ENCODE measurements around the gene ST6GALNAC2.
"Not testable (repeated sequence)": the region's sequence is repeated elsewhere in the genome, so short reads cannot be mapped to it uniquely, and the experiment has no call there.

Gene ST6GALNAC2

DNA sequence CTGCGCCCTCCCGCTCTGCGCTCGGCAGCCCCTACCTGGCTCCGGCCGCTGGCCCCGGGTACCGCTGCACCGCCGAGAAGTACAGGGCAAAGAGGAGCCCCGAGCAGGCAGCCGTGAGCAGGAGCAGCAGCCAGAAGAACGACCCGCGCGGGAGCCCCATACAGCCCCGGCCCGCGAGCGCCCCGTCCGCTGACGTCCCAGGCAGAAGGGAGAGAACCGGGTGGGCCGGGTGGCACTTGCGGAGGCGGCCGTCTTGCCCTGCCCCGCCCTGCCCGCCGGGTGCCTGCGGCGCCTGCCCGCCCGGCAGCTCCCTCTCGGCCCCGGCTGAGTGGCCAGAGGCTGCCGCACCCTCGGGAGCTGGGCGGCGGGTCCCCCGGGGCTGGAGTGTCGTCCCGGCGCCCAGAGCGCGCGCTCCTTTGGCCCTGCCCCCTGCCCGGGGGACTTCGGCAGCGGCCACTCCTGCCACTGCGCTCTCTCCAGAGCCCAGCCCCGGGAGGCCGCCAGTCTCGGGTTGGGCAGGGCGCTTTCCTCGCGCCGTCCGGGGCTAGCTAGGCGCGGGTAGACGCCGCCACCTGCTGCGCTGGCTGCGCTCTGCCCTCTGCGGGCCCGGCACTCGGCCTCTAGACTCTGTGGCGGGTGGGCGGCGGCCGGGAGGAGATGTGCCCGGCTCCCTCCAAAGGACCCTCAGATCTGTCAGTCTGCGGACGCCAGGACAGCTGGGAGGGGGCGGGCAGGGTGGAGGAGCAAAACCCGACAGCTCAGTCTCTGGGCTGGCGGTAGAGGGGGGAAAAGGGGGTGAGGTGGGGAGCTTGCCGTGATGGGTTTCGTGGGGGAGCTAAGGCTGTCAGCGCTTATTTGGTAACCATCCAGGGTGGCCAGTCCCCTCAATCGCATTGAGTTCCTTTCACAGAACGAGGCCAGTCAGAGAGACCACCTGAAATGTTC is at the start of gene ST6GALNAC2:
TSS of gene ST6GALNAC2 (minus strand) at position 212 of the 945 bp plus-strand sequence. CDS start at position 160, 52 bp downstream.
- DNase-seq (ENCODE audit: low read depth in 1 of 2, low spot score in 1 of 2): peak in 1 of 2 donors; percentile 16

DNA sequence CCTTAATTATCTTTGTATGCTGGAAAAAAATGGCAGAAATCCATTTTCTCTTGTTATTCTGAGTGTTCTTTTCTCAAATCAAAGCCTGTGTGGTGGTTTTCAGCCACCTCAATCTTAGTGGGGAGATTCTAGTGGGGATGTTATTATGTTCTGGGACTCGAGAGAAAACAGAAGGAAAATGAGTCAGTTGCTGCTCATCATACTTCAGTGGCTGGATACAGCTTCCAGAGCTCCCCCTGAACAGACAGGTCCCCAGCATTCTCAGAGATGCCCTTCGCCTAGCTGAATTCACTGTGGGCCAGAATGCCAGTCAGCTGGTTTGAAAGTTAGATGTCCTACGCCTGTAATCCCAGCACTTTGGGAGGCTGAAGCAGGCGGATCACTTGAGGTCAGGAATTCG is 49.4 kb upstream of the ST6GALNAC2 start:
- DNase-seq (ENCODE audit: low read depth in 1 of 2, low spot score in 1 of 2): no peak

DNA sequence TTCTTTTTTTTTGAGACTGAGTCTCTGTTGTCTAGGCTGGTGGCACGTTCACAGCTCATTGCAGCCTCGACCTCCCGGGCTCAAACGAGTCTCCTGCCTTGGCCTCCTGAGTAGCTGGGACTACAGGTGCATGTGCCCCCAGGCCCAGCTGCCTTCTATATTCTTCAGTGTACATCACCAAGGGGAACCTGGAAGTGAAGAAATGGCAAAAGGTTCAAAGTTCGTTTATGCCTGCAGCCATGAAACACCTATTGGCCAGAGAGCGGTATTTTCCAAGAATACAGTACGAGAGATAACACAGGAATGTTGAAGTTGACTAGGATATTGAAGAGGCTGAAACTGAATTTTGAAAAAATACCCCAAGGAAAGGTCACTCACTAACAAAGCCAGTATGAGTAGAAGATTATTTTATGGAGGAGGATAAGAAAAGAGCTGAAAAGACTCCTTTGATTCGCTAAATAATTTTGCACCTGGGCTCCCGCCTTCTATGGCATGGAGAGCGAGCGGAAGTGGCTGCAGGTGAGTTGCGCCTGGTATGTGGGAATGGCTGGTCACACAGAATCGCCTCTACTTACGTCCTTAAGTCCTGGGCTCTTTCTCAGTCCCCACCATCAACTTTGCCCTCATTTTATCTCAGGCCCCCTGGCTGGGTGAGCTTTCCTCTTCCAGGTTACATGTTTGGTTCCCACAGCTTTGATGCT is 48.1 kb upstream of the ST6GALNAC2 start:
- no peak for DNase-seq (ENCODE audit: low read depth in 1 of 2, low spot score in 1 of 2)

DNA sequence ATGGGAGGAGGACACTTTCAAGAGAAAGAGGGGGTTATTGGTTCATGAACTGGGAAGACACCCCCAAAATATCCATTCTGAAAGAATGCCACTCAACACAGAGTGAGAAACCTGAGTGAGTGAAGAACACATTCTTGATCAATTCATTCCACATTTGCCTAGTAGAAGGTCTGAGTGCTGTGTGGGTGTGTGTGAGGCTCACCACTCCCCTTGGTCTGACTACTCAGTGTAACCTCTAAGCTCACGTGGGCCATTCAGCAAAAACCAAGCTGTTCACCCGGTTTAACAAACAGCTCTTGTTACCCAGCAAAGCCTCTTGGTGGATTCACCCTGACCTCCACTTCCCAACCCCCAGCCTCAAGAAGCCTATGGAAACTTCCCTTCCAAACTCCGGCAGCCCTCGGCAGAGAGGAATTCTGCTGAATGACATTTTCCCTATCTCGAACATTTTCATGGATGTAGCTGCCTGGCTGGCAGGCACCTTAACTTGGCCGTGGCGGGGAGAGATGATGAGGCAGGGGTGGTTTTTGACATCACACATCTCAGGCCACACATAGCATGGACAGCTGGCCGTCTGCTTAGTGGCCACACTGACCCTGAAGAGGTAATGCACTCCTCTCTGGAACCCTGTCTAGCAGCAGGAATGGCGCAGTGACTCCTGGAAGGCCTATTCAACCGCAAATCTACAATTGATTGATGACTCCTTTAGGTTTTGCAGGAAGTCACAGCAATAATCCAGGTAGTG is 46.3 kb upstream of the ST6GALNAC2 start:
- DNase-seq (ENCODE audit: low read depth in 1 of 2, low spot score in 1 of 2): no peak

DNA sequence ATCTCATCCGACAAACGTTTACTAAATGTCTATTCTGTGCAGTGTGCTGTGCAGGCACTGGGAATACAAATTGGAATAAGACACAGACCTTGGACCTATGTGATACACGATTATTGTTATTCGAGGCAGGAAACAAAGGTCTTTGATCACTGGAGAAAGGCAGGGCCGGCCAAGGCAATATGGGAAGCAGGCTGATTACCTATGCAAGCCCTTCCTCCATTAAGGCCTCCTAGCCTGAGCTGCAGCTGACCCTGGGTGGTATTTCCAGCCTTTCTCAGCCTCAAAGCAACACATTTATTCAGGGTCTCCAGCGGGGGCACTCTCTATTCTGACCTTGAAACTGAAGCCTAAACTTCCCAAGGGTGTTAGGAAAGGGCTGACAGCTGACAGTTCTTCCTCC is 44.5 kb upstream of the ST6GALNAC2 start:
- DNase-seq (ENCODE audit: low read depth in 1 of 2, low spot score in 1 of 2): no peak

DNA sequence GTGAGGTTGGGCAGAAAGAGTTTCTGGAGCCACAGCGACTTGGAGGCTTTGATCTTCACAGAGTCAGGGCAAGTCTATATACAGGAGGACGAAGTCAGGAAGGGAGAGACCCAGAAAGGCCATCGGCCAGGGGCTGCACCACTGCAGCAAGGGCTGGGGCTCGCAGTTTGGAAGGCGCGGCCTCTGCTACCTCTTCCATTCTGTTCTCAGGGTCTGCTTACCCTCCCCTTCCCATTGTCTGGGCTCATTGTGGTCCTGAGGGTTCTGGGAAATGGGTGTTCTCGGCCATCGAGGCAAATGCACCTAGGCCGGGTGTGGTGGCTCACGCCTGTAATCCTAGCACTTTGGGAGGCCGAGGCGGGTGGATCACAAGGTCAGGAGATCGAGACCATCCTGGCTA is 41.9 kb upstream of the ST6GALNAC2 start:
- DNase-seq (ENCODE audit: low read depth in 1 of 2, low spot score in 1 of 2): no peak

DNA sequence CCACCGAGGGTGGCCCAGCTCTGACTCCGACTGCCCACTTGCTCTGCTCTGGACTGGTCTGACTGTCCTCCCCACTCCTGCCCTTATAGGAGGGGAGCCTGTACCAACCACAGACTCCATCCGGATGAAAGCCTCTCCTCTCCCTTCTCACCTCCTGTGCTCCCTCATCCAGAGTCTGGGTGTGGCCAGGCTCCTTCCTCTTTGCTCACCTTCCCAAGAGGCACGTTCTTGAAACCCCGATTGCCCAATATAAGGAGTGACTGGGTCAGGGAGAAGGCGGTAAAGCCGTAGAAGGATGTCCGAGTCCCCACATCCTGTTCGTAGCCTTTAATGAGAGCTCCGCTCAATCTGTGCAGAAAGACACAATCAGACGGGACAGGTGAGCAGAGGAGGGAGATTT is 40.8 kb upstream of the ST6GALNAC2 start:
- DNase-seq (ENCODE audit: low read depth in 1 of 2, low spot score in 1 of 2): no peak

DNA sequence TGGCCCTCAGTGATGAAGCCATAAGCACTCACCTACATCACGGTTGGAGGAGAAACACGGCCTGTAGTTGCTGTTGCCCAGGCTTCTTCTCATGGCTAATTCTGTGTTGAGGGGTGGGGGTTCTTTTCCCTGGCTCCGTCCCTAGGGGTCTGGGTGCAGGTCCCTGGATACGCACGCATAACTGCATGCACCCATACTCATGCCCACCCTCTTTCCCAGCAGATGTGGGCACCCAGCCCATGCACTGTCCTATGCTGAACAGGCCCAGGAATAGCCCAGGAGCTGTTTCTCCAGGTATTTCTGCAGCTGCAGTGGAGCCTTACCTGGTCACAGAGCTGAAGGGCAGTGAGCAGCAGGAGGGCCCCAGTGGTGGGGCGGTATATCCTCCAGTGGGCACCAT is 39.8 kb upstream of the ST6GALNAC2 start:
- DNase-seq (ENCODE audit: low read depth in 1 of 2, low spot score in 1 of 2): no peak

DNA sequence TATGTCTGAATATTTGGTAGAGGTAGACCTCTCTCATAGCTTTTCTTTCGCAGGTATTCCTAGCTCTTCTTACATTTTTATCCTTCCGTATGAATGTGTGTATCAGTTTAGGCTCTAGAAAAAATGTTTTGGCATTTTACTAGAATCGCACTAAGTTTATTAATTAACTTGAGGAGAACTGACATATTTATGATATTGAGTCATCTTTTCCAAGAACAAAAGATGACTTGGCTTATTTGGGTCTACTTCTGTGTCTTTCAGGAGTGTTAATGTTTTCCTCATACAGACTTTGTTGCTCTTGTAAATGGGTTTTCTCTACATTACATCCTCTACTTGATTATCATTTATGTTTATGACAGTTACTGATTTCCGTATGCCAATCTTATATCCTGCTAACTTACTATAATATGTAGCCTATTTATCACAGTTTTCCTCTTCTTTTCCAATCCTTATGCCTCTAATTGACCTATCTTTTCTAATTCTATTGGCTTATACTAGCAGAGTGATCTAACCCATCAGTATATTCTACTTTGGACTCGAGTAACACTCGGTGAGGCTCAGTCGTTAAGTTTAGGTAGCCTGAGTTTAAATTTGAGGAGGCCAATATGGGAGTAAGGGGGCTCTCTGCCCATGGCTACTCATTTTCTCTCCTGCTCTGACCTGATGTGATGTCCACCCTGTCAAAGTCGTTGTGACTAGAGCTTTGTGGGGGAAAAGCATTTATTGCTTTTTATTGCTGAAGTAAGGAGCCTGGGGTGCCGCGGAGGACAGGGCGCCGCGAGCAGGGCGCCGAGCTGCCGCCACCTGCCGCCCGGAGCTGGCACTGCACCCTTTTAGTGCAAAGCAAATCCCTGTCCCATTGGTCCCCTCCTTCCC is 37.8 kb upstream of the ST6GALNAC2 start:
- DNase-seq (ENCODE audit: low read depth in 1 of 2, low spot score in 1 of 2): peak; percentile 54 to 70

DNA sequence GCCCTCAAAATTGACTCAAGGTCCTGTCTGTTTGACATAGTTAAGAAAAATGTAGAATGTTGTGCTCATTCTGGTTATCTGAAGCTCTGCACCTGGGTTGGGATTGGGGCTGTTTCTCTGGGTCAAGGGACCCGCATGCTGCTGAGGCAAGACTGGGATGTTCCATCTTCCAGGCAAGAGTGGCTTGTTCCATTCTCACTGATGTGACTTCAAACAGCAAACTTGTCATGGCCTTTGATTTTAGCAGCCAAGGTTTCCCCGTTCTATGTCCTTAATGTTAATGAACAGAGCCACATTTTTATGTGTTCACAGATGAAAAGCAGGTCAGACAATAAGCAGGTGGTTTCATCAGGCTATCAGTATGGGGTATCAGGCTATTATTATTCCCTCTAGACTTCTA is 32.2 kb upstream of the ST6GALNAC2 start:
- DNase-seq (ENCODE audit: low read depth in 1 of 2, low spot score in 1 of 2): no peak

DNA sequence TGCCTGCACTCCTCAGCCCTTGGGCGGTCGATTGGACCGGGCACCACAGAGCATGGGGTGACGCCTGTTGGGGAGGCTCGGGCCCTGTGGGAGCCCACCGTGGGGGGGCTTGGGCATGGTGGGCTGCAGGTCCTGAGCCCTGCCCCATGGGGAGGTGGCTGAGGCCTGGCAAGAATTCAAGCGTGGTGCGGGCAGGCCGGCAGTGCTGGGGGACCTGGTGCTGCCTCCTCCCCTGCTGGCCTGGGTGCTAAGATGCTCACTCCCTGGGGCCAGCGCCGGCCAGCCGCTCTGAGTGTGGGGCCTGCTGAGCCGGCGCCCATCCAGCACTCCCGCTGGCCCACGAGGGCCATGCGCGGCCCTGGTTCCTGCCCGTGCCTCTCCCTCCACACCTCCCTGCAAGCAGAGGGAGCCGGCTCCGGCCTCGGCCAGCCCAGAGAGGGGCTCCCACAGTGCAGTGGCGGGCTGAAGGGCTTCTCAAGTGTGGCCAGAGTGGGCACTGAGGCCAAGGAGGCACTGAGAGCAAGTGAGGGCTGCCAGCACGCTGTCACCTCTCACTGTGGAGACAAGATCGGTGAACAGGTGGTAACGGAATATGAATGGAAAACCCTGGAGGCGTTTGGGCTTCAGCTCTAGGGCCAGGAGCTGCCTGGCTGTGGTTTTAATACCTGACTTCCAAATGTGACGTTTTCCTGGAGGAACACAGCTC is 29.4 kb upstream of the ST6GALNAC2 start:
- no peak for DNase-seq (ENCODE audit: low read depth in 1 of 2, low spot score in 1 of 2)

DNA sequence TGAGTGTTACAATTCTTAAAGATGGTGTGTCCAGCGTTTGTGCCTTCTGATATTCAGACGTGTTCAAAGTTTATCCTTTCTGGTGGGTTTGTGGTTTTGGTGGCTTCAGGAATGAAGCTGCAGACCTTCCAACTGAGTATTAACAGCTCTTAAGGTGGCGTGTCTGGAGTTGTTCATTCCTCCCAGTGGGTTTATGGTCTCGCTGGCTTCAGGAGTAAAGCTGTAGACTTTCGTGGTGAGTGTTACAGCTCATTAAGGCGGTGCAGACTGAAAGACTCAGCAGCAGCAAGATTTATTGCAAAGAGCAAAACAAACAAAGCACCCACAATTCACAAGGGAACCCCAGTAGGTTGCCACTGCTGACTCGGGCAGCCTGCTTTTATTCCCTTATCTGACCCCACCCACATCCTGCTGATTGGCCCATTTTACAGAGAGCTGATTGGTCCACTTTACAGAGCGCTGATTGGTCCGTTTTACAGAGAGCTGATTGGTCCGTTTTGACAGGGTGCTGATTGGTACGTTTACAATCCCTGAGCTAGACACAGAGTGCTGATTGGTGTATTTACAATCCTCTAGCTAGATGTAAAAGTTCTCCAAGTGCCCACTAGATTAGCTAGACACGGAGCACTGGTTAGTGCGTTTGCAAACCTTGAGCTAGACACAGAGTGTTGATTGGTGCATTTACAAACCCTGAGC is 28.6 kb upstream of the ST6GALNAC2 start:
- not testable (repeated sequence) for DNase-seq (ENCODE audit: low read depth in 1 of 2, low spot score in 1 of 2)

DNA sequence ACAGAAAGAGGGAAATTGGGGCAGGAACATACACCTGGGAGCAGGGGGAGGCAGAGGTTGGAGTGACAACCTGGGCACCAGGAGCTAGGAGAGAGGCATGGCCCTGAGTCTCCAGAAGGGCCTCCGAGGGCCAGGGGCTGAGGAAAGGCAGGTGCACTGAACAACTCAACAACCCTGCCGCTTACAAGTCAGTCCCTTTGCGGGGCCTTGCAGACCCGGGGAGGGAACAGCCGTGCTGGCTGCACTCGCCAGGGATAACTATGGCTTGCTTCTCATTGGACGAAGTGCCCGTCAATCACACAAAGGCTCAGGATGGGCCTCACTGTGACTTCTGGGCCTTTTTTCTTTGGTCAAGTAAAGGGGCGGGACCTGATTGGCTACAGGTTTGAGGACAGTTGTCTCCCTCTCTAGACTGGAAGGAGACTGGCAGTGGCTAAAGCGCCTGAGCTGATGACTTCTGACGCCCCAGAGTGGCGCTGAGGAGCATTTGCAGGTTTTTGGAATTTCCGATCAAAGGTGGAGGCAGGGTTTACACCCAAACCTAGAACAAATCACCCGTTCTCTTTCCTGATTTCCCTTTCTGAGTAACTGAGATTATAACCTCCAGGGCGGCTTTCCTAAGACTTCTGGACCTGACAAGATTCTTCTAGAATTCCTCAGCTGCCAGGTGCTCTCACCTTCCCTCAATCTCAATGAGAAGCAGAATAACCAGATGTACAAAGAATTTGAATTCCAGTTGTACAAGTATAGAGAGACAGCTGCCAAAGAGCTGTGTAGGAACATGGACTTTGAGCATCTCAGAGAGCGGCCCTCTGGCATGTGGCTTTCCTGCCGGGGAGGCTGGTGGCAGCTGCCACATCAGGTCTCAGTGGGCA is 27.6 kb upstream of the ST6GALNAC2 start:
- DNase-seq (ENCODE audit: low read depth in 1 of 2, low spot score in 1 of 2): no peak

DNA sequence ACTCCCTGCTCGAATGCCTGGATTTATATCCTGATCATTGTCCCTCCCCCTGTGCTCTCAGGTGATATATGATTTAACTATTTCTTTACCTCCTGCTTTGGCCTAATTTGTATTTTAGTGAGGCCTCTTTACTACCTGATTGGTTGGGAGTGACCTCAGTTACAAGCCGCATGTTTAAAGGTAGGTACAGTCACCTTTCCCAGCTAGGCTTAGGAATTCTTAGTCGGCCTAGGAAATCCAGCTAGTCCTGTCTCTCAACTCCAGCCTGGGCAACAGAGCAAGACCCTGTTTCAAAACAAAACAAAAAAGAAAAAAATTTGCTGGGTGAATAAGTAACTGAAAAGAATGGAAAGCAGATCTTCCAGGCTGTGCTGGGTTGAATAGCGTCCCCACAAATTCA is 26.8 kb upstream of the ST6GALNAC2 start:
- no peak for DNase-seq (ENCODE audit: low read depth in 1 of 2, low spot score in 1 of 2)

DNA sequence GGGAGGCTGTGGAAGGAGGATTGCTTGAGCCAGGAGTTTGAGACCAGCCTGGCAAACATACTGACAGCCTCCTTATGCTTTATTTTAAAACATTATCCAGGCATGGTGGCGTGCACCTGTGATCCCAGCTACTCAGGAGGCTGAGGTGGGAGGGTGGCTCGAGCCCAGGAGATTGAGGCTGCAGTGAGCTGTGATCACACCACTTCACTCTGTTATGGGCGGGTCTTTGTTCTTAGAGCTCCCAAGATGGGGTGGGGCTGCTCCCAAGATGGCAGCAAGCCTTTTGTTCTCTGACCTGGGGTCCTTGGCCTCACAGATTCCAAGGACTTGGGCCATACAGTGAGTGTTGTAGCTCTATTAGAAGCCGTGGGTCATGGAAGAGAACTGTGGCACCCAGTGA is 26.1 kb upstream of the ST6GALNAC2 start:
- DNase-seq (ENCODE audit: low read depth in 1 of 2, low spot score in 1 of 2): no peak

DNA sequence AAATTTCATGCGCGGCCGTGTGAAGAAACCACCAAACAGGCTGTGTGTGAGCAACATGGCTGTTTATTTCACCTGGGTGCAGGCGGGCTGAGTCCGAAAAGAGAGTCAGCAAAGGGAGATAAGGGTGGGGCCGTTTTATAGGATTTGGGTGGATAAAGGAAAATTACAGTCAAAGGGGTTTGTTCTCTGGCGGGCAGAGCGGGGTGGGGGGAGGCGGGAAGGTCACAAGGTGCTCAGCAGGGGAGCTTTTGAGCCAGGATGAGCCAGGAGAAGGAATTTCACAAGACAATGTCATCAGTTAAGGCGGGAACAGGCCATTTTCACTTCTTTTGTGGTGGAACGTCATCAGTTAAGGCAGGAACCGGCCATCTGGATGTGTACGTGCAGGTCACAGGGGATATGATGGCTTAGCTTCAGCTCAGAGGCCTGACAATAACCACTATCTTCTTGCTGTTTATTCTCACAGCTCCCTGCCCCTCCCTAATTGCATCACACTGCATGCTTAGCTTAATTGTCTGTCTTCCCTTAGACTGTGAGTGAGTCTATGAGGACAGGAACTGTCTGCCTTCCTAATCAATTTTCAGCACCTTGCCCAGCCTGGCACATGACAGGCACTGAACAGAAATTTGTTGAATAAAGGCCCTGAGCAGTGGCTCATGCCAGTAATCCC is 25.6 kb upstream of the ST6GALNAC2 start:
- DNase-seq (ENCODE audit: low read depth in 1 of 2, low spot score in 1 of 2): not testable (repeated sequence)

DNA sequence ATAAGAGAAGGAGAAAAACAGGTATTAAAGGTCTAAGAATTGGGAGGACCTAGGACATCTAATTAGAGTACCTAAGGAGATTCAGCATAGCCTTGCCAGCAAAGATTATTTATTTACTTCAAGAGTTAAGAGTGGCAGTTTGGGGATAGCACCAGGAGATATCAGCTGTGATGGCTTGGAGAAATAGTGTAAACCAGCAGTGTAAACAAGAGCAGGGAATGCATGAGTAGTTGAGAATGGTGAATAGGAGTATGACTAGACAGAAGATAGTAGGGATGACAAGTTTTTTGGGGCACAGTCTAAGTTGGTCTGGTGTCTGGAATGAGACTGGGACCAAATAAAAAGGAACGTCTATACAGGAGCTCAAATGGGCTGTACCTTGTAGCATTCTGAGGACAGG is 21.0 kb upstream of the ST6GALNAC2 start:
- DNase-seq (ENCODE audit: low read depth in 1 of 2, low spot score in 1 of 2): not testable (repeated sequence)

DNA sequence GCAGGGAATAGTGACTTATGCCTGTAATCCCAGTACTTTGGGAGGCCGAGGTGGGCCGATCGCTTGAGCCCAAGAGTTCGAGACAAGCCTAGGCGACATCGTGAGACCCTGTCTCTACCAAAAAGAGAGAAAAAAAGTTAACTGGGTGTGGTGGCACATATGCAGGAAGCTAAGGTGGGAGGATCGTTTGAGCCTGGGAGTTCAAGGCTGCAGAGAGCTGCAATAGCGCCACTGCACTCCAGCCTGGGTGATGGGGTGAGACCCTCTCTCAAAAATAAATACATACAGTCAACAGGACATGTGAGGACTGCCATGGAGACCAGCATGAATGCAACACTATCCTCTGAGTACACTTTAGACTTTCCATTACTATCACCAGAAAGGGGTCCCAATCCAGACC is 15.4 kb upstream of the ST6GALNAC2 start:
- DNase-seq (ENCODE audit: low read depth in 1 of 2, low spot score in 1 of 2): no peak

Measured in stimulated activated CD4-positive, alpha-beta T cell treated with anti-CD3 and anti-CD28 coated beads, Interleukin-15, amount 100 ng/mL, for 1 hour (primary cell).